ENCODE results near the gene SLC22A14. TPM values are rescaled to one million over a fixed set of nuclear protein-coding genes. Genes with fewer than 3 reads are reported as not detected.

The SLC22A14 gene
- total RNA-seq, 1 experiment from 2014 or later: 0.13 TPM

DNA sequence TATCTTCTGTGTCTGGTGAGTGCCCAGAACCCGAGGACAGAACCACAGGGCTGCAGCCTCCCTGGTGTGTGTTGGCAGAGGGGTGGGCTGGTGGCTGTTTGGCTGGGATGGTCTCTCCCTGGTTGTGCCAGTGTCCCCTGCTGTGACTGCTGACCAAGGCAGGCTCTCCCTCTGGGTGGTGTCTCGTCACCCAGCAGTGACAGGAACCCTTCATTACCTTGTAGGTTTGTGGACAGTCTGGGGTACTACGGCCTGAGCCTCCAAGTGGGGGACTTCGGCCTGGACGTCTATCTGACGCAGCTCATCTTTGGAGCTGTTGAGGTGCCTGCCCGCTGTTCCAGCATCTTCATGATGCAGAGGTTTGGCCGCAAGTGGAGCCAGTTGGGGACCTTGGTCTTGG lies 6.4 kb upstream of the SLC22A14 start:
- DNase-seq (ENCODE audit: low read depth, low spot score) (no peak), ATAC-seq (no peak)
- H3K9me3 ChIP-seq (ENCODE audit: control insufficient read depth, insufficient read depth, low read depth, low read length): no peaks in the 10 kb centered on the region
- no peak overlapping the region for H3K27ac ChIP-seq (ENCODE audit: low read length)
- TF ChIP-seq, protein P1, sequence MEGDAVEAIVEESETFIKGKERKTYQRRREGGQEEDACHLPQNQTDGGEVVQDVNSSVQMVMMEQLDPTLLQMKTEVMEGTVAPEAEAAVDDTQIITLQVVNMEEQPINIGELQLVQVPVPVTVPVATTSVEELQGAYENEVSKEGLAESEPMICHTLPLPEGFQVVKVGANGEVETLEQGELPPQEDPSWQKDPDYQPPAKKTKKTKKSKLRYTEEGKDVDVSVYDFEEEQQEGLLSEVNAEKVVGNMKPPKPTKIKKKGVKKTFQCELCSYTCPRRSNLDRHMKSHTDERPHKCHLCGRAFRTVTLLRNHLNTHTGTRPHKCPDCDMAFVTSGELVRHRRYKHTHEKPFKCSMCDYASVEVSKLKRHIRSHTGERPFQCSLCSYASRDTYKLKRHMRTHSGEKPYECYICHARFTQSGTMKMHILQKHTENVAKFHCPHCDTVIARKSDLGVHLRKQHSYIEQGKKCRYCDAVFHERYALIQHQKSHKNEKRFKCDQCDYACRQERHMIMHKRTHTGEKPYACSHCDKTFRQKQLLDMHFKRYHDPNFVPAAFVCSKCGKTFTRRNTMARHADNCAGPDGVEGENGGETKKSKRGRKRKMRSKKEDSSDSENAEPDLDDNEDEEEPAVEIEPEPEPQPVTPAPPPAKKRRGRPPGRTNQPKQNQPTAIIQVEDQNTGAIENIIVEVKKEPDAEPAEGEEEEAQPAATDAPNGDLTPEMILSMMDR (IDR thresholded peaks at IDR 0.05): no peak
- TF ChIP-seq SIN3A (IDR thresholded peaks at IDR 0.05; ENCODE audit: borderline replicate concordance, insufficient read depth, low read depth, low read length): no peak
- no peak for TF ChIP-seq POLR2AphosphoS5 (IDR thresholded peaks at IDR 0.05; ENCODE audit: low read depth, low read length)
- TF ChIP-seq TCF7L2 (IDR thresholded peaks at IDR 0.05; ENCODE audit: low read depth, low read length): no peak
- TF ChIP-seq, protein P2, sequence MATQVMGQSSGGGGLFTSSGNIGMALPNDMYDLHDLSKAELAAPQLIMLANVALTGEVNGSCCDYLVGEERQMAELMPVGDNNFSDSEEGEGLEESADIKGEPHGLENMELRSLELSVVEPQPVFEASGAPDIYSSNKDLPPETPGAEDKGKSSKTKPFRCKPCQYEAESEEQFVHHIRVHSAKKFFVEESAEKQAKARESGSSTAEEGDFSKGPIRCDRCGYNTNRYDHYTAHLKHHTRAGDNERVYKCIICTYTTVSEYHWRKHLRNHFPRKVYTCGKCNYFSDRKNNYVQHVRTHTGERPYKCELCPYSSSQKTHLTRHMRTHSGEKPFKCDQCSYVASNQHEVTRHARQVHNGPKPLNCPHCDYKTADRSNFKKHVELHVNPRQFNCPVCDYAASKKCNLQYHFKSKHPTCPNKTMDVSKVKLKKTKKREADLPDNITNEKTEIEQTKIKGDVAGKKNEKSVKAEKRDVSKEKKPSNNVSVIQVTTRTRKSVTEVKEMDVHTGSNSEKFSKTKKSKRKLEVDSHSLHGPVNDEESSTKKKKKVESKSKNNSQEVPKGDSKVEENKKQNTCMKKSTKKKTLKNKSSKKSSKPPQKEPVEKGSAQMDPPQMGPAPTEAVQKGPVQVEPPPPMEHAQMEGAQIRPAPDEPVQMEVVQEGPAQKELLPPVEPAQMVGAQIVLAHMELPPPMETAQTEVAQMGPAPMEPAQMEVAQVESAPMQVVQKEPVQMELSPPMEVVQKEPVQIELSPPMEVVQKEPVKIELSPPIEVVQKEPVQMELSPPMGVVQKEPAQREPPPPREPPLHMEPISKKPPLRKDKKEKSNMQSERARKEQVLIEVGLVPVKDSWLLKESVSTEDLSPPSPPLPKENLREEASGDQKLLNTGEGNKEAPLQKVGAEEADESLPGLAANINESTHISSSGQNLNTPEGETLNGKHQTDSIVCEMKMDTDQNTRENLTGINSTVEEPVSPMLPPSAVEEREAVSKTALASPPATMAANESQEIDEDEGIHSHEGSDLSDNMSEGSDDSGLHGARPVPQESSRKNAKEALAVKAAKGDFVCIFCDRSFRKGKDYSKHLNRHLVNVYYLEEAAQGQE (IDR thresholded peaks at IDR 0.05; ENCODE audit: insufficient read depth in 1 of 2, low read depth in 2 of 2, low read length in 1 of 2): no peak
- no peaks in the 10 kb centered on the region for H3K36me3 ChIP-seq (ENCODE audit: control insufficient read depth, insufficient read depth, low read length)
- CTCF ChIA-PET: no interaction called here
- no peaks in the 10 kb centered on the region for H3K27me3 ChIP-seq (ENCODE audit: control insufficient read depth, insufficient read depth, low read length)
- in situ Hi-C loops (cut with HindIII; ENCODE audit: low pct_unique_long_range_greater_than_20kb, low sequenced_read_pairs): no loop called here
- no TSS peak for BruUV-seq (replicated peaks)
- no peak overlapping the region for H3K4me3 ChIP-seq (ENCODE audit: low read depth in 2 of 2, low read length in 2 of 2)
- H3K4me1 ChIP-seq (ENCODE audit: control insufficient read depth, insufficient read depth, low read length): no peaks in the 10 kb centered on the region
- POLR2A ChIA-PET: no interaction called here
- intact Hi-C loops (cut with micrococcal nuclease; ENCODE audit: unreplicated experiment): no loop called here

DNA sequence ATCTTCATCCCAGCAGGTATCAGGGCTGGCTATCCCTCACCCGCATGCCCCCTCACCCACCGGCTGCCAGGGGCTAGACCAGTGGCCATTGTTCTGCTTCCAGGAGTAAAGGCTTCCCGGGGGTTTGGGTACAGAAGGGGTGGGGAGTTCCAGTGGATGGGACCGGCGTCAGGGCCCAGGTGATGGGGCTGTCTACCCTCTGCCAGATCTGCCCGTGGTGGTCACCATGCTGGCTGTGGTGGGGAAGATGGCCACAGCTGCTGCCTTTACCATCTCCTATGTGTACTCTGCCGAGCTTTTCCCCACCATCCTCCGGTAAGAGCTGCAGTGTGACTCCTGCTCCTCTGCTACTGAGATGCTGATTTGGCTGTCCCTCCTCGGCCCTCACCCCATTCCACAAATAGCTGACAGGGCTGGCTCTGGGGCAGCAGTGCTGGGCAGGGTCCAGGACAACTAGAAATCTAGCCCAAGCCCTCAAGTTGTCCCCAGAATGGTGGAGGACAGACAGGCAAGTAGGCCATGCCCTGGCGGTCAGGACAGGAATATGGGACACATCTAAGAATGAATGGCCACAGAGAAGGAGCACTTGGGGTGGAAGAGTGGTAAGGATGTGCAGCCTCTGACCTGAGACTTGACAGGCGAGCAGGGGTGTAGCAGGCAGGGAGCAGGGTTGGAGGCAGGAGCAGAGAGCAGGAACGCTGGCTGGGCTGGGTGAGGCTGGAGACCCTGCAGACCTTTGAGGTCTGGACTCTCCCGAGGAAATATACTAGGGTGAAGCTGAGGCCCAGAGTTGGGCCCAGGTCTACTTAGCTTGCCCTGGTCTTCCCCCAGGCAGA lies 5.8 kb upstream of the SLC22A14 start:
- Histone ChIP-seq H3K4me1 (ENCODE audit: control insufficient read depth, insufficient read depth, low read length) (no peaks in the 10 kb centered on the region), H3K27ac (ENCODE audit: low read length) (no peak overlapping the region), H3K36me3 (ENCODE audit: control insufficient read depth, insufficient read depth, low read length) (no peaks in the 10 kb centered on the region), H3K4me3 (ENCODE audit: low read depth in 2 of 2, low read length in 2 of 2) (no peak overlapping the region), H3K9me3 (ENCODE audit: control insufficient read depth, insufficient read depth, low read depth, low read length) (no peaks in the 10 kb centered on the region), H3K27me3 (ENCODE audit: control insufficient read depth, insufficient read depth, low read length) (no peaks in the 10 kb centered on the region)
- intact Hi-C loops (cut with micrococcal nuclease; ENCODE audit: unreplicated experiment) (no loop called here), in situ Hi-C loops (cut with HindIII; ENCODE audit: low pct_unique_long_range_greater_than_20kb, low sequenced_read_pairs) (no loop called here)
- no peak for TF ChIP-seq POLR2AphosphoS5 (IDR thresholded peaks at IDR 0.05; ENCODE audit: low read depth, low read length)
- TF ChIP-seq SIN3A (IDR thresholded peaks at IDR 0.05; ENCODE audit: borderline replicate concordance, insufficient read depth, low read depth, low read length): no peak
- TF ChIP-seq, protein P1 (IDR thresholded peaks at IDR 0.05): no peak
- TF ChIP-seq, protein P2 (IDR thresholded peaks at IDR 0.05; ENCODE audit: insufficient read depth in 1 of 2, low read depth in 2 of 2, low read length in 1 of 2): no peak
- TF ChIP-seq TCF7L2 (IDR thresholded peaks at IDR 0.05; ENCODE audit: low read depth, low read length): no peak
- DNase-seq (ENCODE audit: low read depth, low spot score) (no peak), ATAC-seq (no peak)
- BruUV-seq (replicated peaks): no TSS peak
- ChIA-PET POLR2A (no interaction called here), CTCF (no interaction called here)

All from Panc1 (cell line).